MCF 10A (cell line): ENCODE measurements around the gene GZMM. TPM values are rescaled to one million over a fixed set of nuclear protein-coding genes. Genes with fewer than 3 reads are reported as not detected.

ENCODE experiments used
- BruUV-seq: library from RNA; stranded (reverse); fragments of 400-500 nt; replicated peaks from 2 replicates; lab custom pipeline; 2021; lab: Mats Ljungman, UMichigan
- CTCF ChIA-PET: fragments of 300-600 bp; sonication (Branson Sonifier 250); formaldehyde crosslinking; extraction: SDS; loops from one replicate; lab custom pipeline; 2021; ENCODE audit warnings: antibody characterized with exemption, inconsistent platforms; lab: Yijun Ruan, JAX
- POLR2A ChIA-PET: fragments of 300-600, 350-650 bp; sonication (Branson Sonifier 250); formaldehyde crosslinking; extraction: SDS; loops from one replicate; lab custom pipeline; 2020; ENCODE audit warnings: antibody characterized with exemption, inconsistent platforms; lab: Yijun Ruan, JAX
- DNase-seq: peaks from one replicate; pipeline ENCODE4 v3.0.0-alpha.2; 2018; ENCODE audit not compliant: unreplicated experiment
- H3K27ac Mint-ChIP-seq: one replicate; pipeline ENCODE4 v1.8.0; 2022; ENCODE audit warnings: mild to moderate bottlenecking, low read depth, mixed read lengths; ENCODE audit not compliant: unreplicated experiment
- H3K27me3 Mint-ChIP-seq: one replicate; pipeline ENCODE4 v1.8.0; 2022; ENCODE audit warnings: mixed read lengths; ENCODE audit not compliant: insufficient read depth, unreplicated experiment
- H3K36me3 Mint-ChIP-seq: one replicate; pipeline ENCODE4 v1.8.0; 2022; ENCODE audit warnings: mild to moderate bottlenecking, moderate library complexity, mixed read lengths; ENCODE audit not compliant: insufficient read depth, unreplicated experiment
- H3K4me1 Mint-ChIP-seq: one replicate; pipeline ENCODE4 v1.8.0; 2022; ENCODE audit warnings: mixed read lengths; ENCODE audit not compliant: insufficient read depth, unreplicated experiment
- H3K4me3 Mint-ChIP-seq: one replicate; pipeline ENCODE4 v1.8.0; 2022; ENCODE audit warnings: mild to moderate bottlenecking, moderate library complexity, mixed read lengths; ENCODE audit not compliant: unreplicated experiment
- H3K9me3 Mint-ChIP-seq: one replicate; pipeline ENCODE4 v1.8.0; 2022; ENCODE audit warnings: mixed read lengths; ENCODE audit not compliant: unreplicated experiment
- intact Hi-C: fragments of 100-400 bp; cut with micrococcal nuclease; formaldehyde crosslinking; loops from 2 replicates; pipeline ENCODE4 v1.14.1; 2022
- total RNA-seq: library from RNA; stranded (reverse); gene quantifications from 2 replicates; pipeline ENCODE4 v1.2.3, GENCODE V29; 2022
- TF ChIP-seq, protein P1 (sequence below): fragments of 200-600 bp; IDR thresholded peaks from one replicate; pipeline ENCODE4 v1.8.0; 2022; ENCODE audit warnings: antibody characterized with exemption, mild to moderate bottlenecking; ENCODE audit not compliant: unreplicated experiment

GZMM gene
- total RNA-seq, 1 experiment from 2014 or later: not detected

DNA sequence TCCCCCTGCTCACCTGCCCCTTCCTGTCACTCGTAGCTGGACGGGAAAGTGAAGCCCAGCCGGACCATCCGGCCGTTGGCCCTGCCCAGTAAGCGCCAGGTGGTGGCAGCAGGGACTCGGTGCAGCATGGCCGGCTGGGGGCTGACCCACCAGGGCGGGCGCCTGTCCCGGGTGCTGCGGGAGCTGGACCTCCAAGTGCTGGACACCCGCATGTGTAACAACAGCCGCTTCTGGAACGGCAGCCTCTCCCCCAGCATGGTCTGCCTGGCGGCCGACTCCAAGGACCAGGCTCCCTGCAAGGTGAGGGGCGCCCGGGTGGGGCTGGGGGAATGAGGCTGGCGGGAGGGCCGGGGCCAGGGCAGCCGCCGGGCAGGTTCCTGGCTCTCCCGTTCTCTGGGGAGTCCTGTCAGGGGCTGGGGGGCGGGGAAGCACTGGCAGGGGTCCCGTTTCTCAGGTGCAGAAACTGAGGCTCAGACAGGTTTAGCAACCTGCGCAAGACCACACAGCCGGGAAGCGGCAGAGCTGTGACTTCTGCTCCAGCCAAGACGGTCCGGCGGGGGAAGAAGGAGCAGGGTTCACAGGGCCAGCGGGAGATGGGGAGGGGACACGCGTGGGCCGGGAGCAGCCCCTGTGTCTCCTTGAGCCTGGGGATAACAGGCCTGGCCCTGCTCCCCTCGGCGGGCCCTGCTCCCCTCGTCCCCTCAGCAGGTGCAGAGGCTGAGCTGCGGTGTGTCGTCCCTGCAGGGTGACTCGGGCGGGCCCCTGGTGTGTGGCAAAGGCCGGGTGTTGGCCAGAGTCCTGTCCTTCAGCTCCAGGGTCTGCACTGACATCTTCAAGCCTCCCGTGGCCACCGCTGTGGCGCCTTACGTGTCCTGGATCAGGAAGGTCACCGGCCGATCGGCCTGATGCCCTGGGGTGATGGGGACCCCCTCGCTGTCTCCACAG is 5.3 kb downstream of the GZMM start:
- Mint-ChIP-seq H3K4me1 (no peaks in the 10 kb centered on the region), H3K27me3 (no peaks in the 10 kb centered on the region), H3K9me3 (no peaks in the 10 kb centered on the region), H3K27ac (no peak overlapping the region), H3K36me3 (peaks cover 9% of the 10 kb centered on the region), H3K4me3 (no peak overlapping the region)
- TF ChIP-seq, protein P1, sequence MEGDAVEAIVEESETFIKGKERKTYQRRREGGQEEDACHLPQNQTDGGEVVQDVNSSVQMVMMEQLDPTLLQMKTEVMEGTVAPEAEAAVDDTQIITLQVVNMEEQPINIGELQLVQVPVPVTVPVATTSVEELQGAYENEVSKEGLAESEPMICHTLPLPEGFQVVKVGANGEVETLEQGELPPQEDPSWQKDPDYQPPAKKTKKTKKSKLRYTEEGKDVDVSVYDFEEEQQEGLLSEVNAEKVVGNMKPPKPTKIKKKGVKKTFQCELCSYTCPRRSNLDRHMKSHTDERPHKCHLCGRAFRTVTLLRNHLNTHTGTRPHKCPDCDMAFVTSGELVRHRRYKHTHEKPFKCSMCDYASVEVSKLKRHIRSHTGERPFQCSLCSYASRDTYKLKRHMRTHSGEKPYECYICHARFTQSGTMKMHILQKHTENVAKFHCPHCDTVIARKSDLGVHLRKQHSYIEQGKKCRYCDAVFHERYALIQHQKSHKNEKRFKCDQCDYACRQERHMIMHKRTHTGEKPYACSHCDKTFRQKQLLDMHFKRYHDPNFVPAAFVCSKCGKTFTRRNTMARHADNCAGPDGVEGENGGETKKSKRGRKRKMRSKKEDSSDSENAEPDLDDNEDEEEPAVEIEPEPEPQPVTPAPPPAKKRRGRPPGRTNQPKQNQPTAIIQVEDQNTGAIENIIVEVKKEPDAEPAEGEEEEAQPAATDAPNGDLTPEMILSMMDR: no peak
- no TSS peak for BruUV-seq
- CTCF ChIA-PET: interaction anchor here (0.7 kb wide), 1 partner anchor 28 kb away, joined by 3 read pairs; no protein-coding TSS in a partner anchor
- POLR2A ChIA-PET: no interaction called here
- intact Hi-C loops: no loop called here
- DNase-seq: no peak

DNA sequence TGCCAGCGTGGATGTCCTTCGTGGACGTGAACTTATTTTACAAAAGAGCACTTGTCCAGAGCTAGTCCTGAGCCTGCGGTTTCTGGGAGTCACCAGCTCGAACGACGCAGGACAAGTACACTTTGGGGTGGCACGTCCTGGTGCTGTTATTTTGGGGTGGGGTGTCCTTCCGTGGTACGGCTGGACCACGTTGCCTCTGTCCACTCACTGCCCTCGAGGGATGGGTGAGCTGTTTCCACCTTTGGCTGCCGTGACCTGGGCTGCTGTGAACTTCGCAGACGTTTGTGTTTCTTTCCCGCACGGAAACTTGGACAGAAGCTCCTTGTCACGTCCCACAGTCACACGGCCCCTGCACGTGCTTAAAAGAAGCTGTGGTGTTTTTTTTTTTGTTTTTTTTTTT is 11.0 kb downstream of the GZMM start:
- Mint-ChIP-seq H3K9me3 (no peaks in the 10 kb centered on the region), H3K4me3 (no peak overlapping the region), H3K27ac (no peak overlapping the region), H3K4me1 (no peaks in the 10 kb centered on the region), H3K36me3 (no peaks in the 10 kb centered on the region), H3K27me3 (no peaks in the 10 kb centered on the region)
- BruUV-seq: no TSS peak
- ChIA-PET CTCF (no interaction called here), POLR2A (interaction anchor here (1.0 kb wide), 1 partner anchor 15 kb away, joined by 5 read pairs; no protein-coding TSS in a partner anchor)
- TF ChIP-seq, protein P1: no peak
- intact Hi-C loops: no loop called here
- no peak for DNase-seq

DNA sequence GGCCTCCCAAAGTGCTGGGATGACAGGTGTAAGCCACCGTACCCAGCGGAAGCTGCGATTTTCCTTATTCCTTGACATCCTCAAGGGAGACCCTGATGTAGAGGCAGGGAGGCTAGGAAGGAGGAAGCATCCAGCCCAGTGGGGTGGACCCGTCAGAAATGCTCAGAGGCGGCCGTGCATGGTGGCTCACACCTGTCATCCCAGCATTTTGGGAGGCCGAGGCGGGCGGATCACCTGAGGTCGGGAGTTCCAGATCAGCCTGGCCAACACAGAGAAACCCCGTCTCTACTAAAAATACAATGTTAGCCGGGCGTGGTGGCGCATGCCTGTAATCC is 11.6 kb downstream of the GZMM start:
- POLR2A ChIA-PET: interaction anchor here (0.6 to 1.2 kb wide), 3 partner anchors 13 to 120 kb away, joined by 3 to 5 read pairs (median 3); no protein-coding TSS in a partner anchor

More for the DNA sequence above, 11.6 kb downstream of the GZMM start:
- Mint-ChIP-seq H3K27me3 (no peaks in the 10 kb centered on the region), H3K36me3 (no peaks in the 10 kb centered on the region), H3K4me1 (no peaks in the 10 kb centered on the region), H3K9me3 (no peaks in the 10 kb centered on the region), H3K27ac (no peak overlapping the region), H3K4me3 (no peak overlapping the region)
- no TSS peak for BruUV-seq
- TF ChIP-seq, protein P1: no peak
- intact Hi-C loops: no loop called here
- CTCF ChIA-PET: no interaction called here
- no peak for DNase-seq
